PC-9 (cell line): ENCODE measurements around the gene STIMATE. TPM values are rescaled to one million over a fixed set of nuclear protein-coding genes. Genes with fewer than 3 reads are reported as not detected.

Experiments used
- BruUV-seq: library from RNA; stranded (reverse); fragments of 400-500 nt; replicated peaks from 2 replicates; lab custom pipeline; 2021; lab: Mats Ljungman, UMichigan
- CTCF ChIA-PET: fragments of 300-600 bp; sonication (Branson Sonifier 250); formaldehyde crosslinking; loops from one replicate; lab custom pipeline; 2022; ENCODE audit warnings: antibody characterized with exemption; lab: Charles Lee
- POLR2A ChIA-PET: fragments of 300-600 bp; sonication (Branson Sonifier 250); formaldehyde crosslinking; loops from one replicate; lab custom pipeline; 2022; ENCODE audit warnings: antibody characterized with exemption; ENCODE audit not compliant: unreplicated experiment; lab: Charles Lee
- DNase-seq, 2 experiments: peaks; one replicate each; pipeline versions ENCODE4 v3.0.0 to v3.0.0-alpha.2; 2015 to 2022; ENCODE audit warnings: mixed read lengths in 1 of 2
- H2AFZ ChIP-seq: fragments of 200-600 bp; sonication (generic); 2 replicates; pipeline ENCODE4 v1.8.1; 2017; ENCODE audit warnings: antibody characterized with exemption
- H3F3A ChIP-seq: fragments of 200-600 bp; sonication (generic); 2 replicates; pipeline ENCODE4 v1.8.1; 2017; ENCODE audit warnings: antibody characterized with exemption, mild to moderate bottlenecking, low read depth; ENCODE audit not compliant: insufficient read depth
- H3K27ac ChIP-seq: fragments of 200-600 bp; sonication (generic); 2 replicates; pipeline ENCODE4 v1.6.1; 2016; ENCODE audit warnings: mixed run types
- H3K27me3 ChIP-seq: fragments of 200-600 bp; sonication (generic); 2 replicates; pipeline ENCODE4 v1.6.1; 2016; ENCODE audit warnings: low read depth, mixed run types; ENCODE audit not compliant: insufficient read depth
- H3K36me3 ChIP-seq: fragments of 200-600 bp; sonication (generic); 2 replicates; pipeline ENCODE4 v1.6.1; 2016; ENCODE audit warnings: low read depth, mixed run types
- H3K4me1 ChIP-seq: fragments of 200-600 bp; sonication (generic); replicated peaks from 2 replicates; pipeline ENCODE4 v1.6.1; 2016; ENCODE audit warnings: mixed run types; ENCODE audit not compliant: insufficient read depth
- H3K4me2 ChIP-seq: fragments of 200-600 bp; sonication (generic); 2 replicates; pipeline ENCODE4 v1.6.1; 2017; ENCODE audit warnings: mixed run types
- H3K4me3 ChIP-seq: fragments of 200-600 bp; sonication (generic); 2 replicates; pipeline ENCODE4 v1.6.1; 2016; ENCODE audit warnings: mixed run types
- H3K79me2 ChIP-seq: fragments of 200-600 bp; sonication (generic); 2 replicates; pipeline ENCODE4 v1.6.1; 2017; ENCODE audit warnings: low read depth, mixed run types
- H3K9me2 ChIP-seq: fragments of 200-600 bp; sonication (generic); 2 replicates; pipeline ENCODE4 v1.8.1; 2017; ENCODE audit warnings: mild to moderate bottlenecking; ENCODE audit not compliant: insufficient read depth
- H3K9me3 ChIP-seq: fragments of 200-600 bp; sonication (generic); 2 replicates; pipeline ENCODE4 v1.8.1; 2016; ENCODE audit warnings: low read depth; ENCODE audit not compliant: insufficient read depth
- H4K20me1 ChIP-seq: fragments of 200-600 bp; sonication (generic); 2 replicates; pipeline ENCODE4 v1.8.1; 2017; ENCODE audit not compliant: insufficient read depth
- CTCF ChIP-seq: fragments of 200-600 bp; sonication (generic); conservative IDR thresholded peaks from 2 replicates; pipeline ENCODE4 v1.6.1; 2017; ENCODE audit warnings: mixed run types, antibody characterized with exemption, mild to moderate bottlenecking, moderate library complexity
- EZH2 ChIP-seq: fragments of 200-600 bp; sonication (generic); IDR thresholded peaks from 2 replicates; pipeline ENCODE4 v1.8.0; 2017; ENCODE audit warnings: antibody characterized with exemption, low read depth
- intact Hi-C: fragments of 100-400 bp; cut with micrococcal nuclease; formaldehyde crosslinking; loops from one replicate; pipeline ENCODE4 v1.10.0; 2022; ENCODE audit not compliant: unreplicated experiment
- total RNA-seq: library from RNA; stranded (reverse); gene quantifications from 2 replicates; pipeline ENCODE4 v1.2.3, GENCODE V29; 2021

STIMATE gene
- total RNA-seq, 1 experiment from 2014 or later: 16.8 TPM

GRCh38 chr3:52813810-52814209, 83.5 kb downstream of the STIMATE start:
- no peak for DNase-seq
- BruUV-seq: no TSS peak
- H3K9me2 ChIP-seq: no peaks in the 10 kb centered on the region
- no peak overlapping the region for H2AFZ ChIP-seq
- no peak for TF ChIP-seq CTCF
- no peak for TF ChIP-seq EZH2
- H3K4me2 ChIP-seq: no peak overlapping the region
- no peak overlapping the region for H3K4me3 ChIP-seq
- no peaks in the 10 kb centered on the region for H3K79me2 ChIP-seq
- no peak overlapping the region for H3K27ac ChIP-seq
- no peaks in the 10 kb centered on the region for H3K27me3 ChIP-seq
- intact Hi-C loops: no loop called here
- H4K20me1 ChIP-seq: no peaks in the 10 kb centered on the region
- POLR2A ChIA-PET: no interaction called here
- no peaks in the 10 kb centered on the region for H3K36me3 ChIP-seq
- H3F3A ChIP-seq: no peaks in the 10 kb centered on the region
- CTCF ChIA-PET: no interaction called here
- H3K4me1 ChIP-seq: no peaks in the 10 kb centered on the region
- no peaks in the 10 kb centered on the region for H3K9me3 ChIP-seq

GRCh38 chr3:52811452-52812011, 85.8 kb downstream of the STIMATE start:
- no peak for DNase-seq
- no peak overlapping the region for H2AFZ ChIP-seq
- no peaks in the 10 kb centered on the region for H3K9me3 ChIP-seq
- H3K4me3 ChIP-seq: no peak overlapping the region
- H3K79me2 ChIP-seq: no peaks in the 10 kb centered on the region
- H4K20me1 ChIP-seq: no peaks in the 10 kb centered on the region
- no peak overlapping the region for H3K4me2 ChIP-seq
- no peaks in the 10 kb centered on the region for H3F3A ChIP-seq
- H3K36me3 ChIP-seq: no peaks in the 10 kb centered on the region
- ChIA-PET CTCF (no interaction called here), POLR2A (no interaction called here)
- intact Hi-C loops: no loop called here
- no peaks in the 10 kb centered on the region for H3K9me2 ChIP-seq
- H3K27me3 ChIP-seq: no peaks in the 10 kb centered on the region
- no TSS peak for BruUV-seq
- no peak for TF ChIP-seq CTCF
- no peak for TF ChIP-seq EZH2
- H3K4me1 ChIP-seq: no peaks in the 10 kb centered on the region
- no peak overlapping the region for H3K27ac ChIP-seq

- Histone ChIP-seq H3K4me3 (no peak overlapping the region), H3K9me2 (no peaks in the 10 kb centered on the region), H3K27me3 (no peaks in the 10 kb centered on the region), H3K79me2 (no peaks in the 10 kb centered on the region), H3K9me3 (no peaks in the 10 kb centered on the region), H3K4me1 (no peaks in the 10 kb centered on the region), H2AFZ (no peak overlapping the region), H3K27ac (no peak overlapping the region), H3K4me2 (no peak overlapping the region), H4K20me1 (no peaks in the 10 kb centered on the region), H3F3A (no peaks in the 10 kb centered on the region), H3K36me3 (no peaks in the 10 kb centered on the region)
- TF ChIP-seq CTCF (no peak), EZH2 (no peak)
- ChIA-PET CTCF (no interaction called here), POLR2A (no interaction called here)
- no peak for DNase-seq
- intact Hi-C loops: no loop called here
- BruUV-seq: no TSS peak
Measured at GRCh38 chr3:52810923-52811322, 86.4 kb downstream of the STIMATE start.
